ENCODE data around the gene FGD6. TPM values are rescaled to one million over a fixed set of nuclear protein-coding genes. Genes with fewer than 3 reads are reported as not detected.
A peak's percentile ranks its signal among the peaks of the same experiment; 100 is the strongest.

The FGD6 gene
- total RNA-seq = 10 to 100 TPM; 25.8 to 46.5 (median 36.3) TPM

GRCh38 chr12:95217377-95218149, at the start of gene FGD6, which contains the start of gene VEZT:
Gene FGD6, minus strand, starts transcription at chr12:95217467. Its CDS starts 227 bp downstream, at chr12:95217240.
Gene VEZT, plus strand, starts transcription at chr12:95217807. Its CDS starts 44 bp downstream, at chr12:95217851.
- 0% methylated on average over 6 to 27 of the region's 75 CpGs for WGBS, 2 donors (ENCODE audit: low coverage in 1 of 2)
- Histone ChIP-seq H3K4me3 (peak within 1 kb of the TSS; percentile 55 to 78), H3K27ac (peak within 1 kb of the TSS; percentile 82 to 97 (median 95)), H3K9me3 (no peaks in the 10 kb centered on the region), H3K27me3 (no peaks in the 10 kb centered on the region), H3K4me1 (peaks cover 0 to 69% (median 0%) of the 10 kb centered on the region in 3 donors), H3K36me3 (no peaks in the 10 kb centered on the region)
- peak; percentile 96 for ATAC-seq
- TF ChIP-seq CTCF (IDR thresholded peaks at IDR 0.05) (peak in 3 of 4 experiments; percentile 55 to 78 (median 72)), POLR2A (IDR thresholded peaks at IDR 0.05) (peak; percentile 36 to 77), POLR2AphosphoS5 (IDR thresholded peaks at IDR 0.05) (peak; percentile 86), EP300 (IDR thresholded peaks at IDR 0.05) (no peak)

- Histone ChIP-seq H3K27me3 (no peaks in the 10 kb centered on the region), H3K27ac (no peak overlapping the region), H3K4me1 (peaks cover 0 to 25% (median 0%) of the 10 kb centered on the region in 3 donors), H3K4me3 (no peak overlapping the region), H3K36me3 (peaks cover 0 to 55% of the 10 kb centered on the region in 2 donors), H3K9me3 (no peaks in the 10 kb centered on the region)
- WGBS, 2 donors (ENCODE audit: low coverage in 1 of 2) = 88 to 92% methylated on average over 6 of the region's 6 CpGs
- TF ChIP-seq POLR2A (IDR thresholded peaks at IDR 0.05) (no peak), CTCF (IDR thresholded peaks at IDR 0.05) (no peak), POLR2AphosphoS5 (IDR thresholded peaks at IDR 0.05) (no peak)
- ATAC-seq = no peak
Observed at GRCh38 chr12:95266254-95266653, 49.0 kb upstream of the FGD6 start.

GRCh38 chr12:95265765-95266164, 48.5 kb upstream of the FGD6 start:
- Histone ChIP-seq H3K36me3 (peaks cover 0 to 55% of the 10 kb centered on the region in 2 donors), H3K27ac (no peak overlapping the region), H3K4me3 (no peak overlapping the region), H3K27me3 (no peaks in the 10 kb centered on the region), H3K4me1 (peaks cover 0 to 25% (median 0%) of the 10 kb centered on the region in 3 donors), H3K9me3 (no peaks in the 10 kb centered on the region)
- no peak for TF ChIP-seq POLR2AphosphoS5 (IDR thresholded peaks at IDR 0.05)
- peak in 1 of 4 experiments; percentile 16 for TF ChIP-seq CTCF (IDR thresholded peaks at IDR 0.05)
- no peak for ATAC-seq
- 70 to 92% methylated on average over 2 of the region's 2 CpGs for WGBS, 2 donors (ENCODE audit: low coverage in 1 of 2)

- peak; percentile 43 for ATAC-seq
- Histone ChIP-seq H3K4me3 (no peak overlapping the region), H3K27ac (peak overlapping the region in 2 of 4 donors; percentile 16 to 43), H3K4me1 (peaks cover 0 to 33% (median 0%) of the 10 kb centered on the region in 3 donors), H3K27me3 (no peaks in the 10 kb centered on the region), H3K36me3 (peaks cover 0 to 51% of the 10 kb centered on the region in 2 donors), H3K9me3 (no peaks in the 10 kb centered on the region)
- TF ChIP-seq POLR2A (IDR thresholded peaks at IDR 0.05) = no peak
- no peak for TF ChIP-seq EP300 (IDR thresholded peaks at IDR 0.05)
- no peak for TF ChIP-seq POLR2AphosphoS5 (IDR thresholded peaks at IDR 0.05)
- no peak for TF ChIP-seq CTCF (IDR thresholded peaks at IDR 0.05)
- 50 to 73% methylated on average over 3 of the region's 3 CpGs for WGBS, 2 donors (ENCODE audit: low coverage in 1 of 2)
Observed at GRCh38 chr12:95262808-95263207, 45.5 kb upstream of the FGD6 start.

- Histone ChIP-seq H3K36me3 (peaks cover 0 to 50% of the 10 kb centered on the region in 2 donors), H3K4me3 (no peak overlapping the region), H3K27me3 (no peaks in the 10 kb centered on the region), H3K4me1 (peaks cover 0 to 44% (median 7%) of the 10 kb centered on the region in 3 donors), H3K9me3 (no peaks in the 10 kb centered on the region), H3K27ac (no peak overlapping the region)
- TF ChIP-seq EP300 (IDR thresholded peaks at IDR 0.05) = no peak
- no peak for TF ChIP-seq POLR2A (IDR thresholded peaks at IDR 0.05)
- no peak for TF ChIP-seq CTCF (IDR thresholded peaks at IDR 0.05)
- TF ChIP-seq POLR2AphosphoS5 (IDR thresholded peaks at IDR 0.05) = no peak
- WGBS, 2 donors (ENCODE audit: low coverage in 1 of 2) = 92 to 100% methylated on average over 2 to 4 of the region's 4 CpGs
- no peak for ATAC-seq
Observed at GRCh38 chr12:95261109-95261508, 43.8 kb upstream of the FGD6 start.

All from gastroesophageal sphincter (tissue), 4 donors.